Fibroblast of skin of left quadriceps (primary cell): Measurements from ENCODE around the gene SLC12A7.
"Not testable (repeated sequence)": the region's sequence is repeated elsewhere in the genome, so short reads cannot be mapped to it uniquely, and the experiment has no call there.

Source experiments
- DNase-seq, 2 experiments: peaks; one replicate each; pipeline ENCODE4 v3.0.0-alpha.2; 2013; ENCODE audit warnings: low read depth in 2 of 2

Gene SLC12A7

DNA sequence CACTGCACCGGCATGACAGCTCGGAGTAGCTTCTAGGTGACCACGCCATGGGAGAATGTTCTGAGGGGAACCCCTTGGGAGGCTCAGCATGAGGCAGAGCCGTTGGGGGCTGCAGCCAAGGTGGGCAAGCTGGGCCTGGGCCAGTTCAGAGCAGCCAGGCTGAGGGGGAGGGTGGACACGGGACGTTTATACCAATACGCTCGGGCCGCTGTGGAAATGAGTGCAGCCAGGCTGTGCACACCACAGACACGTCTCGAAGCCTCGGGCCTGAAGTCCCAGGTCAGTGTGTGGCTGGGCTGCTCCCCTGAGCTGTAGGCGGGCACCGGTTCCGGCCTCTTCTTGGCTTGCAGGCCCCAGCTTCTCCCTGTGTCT, 28.9 kb upstream of the SLC12A7 start:
- no peak for DNase-seq

GRCh38 chr5:1140171-1140817, 28.4 kb upstream of the SLC12A7 start:
- no peak for DNase-seq

DNA sequence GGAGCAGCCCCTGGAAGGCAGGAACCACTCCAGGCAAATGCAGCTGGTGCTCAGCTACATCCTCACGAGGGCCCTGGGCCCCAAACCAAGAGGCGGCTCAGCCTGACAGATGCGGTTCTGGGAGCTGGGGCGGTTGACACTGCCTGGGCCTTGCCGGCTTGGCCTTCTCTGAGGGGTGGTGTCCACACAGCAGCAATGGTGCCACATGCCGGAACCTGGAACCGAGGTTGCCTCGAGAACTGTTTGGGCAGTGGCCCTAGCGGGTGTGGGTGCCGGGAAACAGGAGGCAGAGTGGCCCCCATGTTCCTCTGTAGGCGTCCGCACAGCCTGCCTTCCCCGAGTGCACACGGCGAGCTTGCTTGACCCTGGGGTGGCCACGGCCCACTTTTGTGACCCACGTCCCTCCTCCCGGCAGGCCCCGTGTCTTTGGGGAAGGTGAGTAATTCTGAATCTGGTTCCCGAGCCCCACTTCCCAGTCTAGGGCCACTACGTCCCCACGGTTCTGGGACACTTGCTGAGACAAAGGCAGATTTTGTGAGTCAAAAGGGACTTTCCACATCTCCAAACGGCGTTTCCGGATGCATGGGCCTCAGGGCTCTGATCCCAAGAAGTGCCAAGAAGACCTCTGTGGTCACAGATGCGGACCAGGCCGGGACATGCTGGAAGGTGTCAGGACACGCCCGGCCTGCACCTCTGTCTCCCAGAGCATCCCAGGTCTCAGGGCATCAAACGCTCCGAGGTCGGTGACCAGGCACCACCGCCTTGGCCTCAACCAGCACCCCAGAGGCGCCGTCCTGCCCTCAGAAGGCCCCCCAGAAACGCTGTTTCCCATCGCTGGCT, 27.7 kb upstream of the SLC12A7 start:
- no peak for DNase-seq

DNA sequence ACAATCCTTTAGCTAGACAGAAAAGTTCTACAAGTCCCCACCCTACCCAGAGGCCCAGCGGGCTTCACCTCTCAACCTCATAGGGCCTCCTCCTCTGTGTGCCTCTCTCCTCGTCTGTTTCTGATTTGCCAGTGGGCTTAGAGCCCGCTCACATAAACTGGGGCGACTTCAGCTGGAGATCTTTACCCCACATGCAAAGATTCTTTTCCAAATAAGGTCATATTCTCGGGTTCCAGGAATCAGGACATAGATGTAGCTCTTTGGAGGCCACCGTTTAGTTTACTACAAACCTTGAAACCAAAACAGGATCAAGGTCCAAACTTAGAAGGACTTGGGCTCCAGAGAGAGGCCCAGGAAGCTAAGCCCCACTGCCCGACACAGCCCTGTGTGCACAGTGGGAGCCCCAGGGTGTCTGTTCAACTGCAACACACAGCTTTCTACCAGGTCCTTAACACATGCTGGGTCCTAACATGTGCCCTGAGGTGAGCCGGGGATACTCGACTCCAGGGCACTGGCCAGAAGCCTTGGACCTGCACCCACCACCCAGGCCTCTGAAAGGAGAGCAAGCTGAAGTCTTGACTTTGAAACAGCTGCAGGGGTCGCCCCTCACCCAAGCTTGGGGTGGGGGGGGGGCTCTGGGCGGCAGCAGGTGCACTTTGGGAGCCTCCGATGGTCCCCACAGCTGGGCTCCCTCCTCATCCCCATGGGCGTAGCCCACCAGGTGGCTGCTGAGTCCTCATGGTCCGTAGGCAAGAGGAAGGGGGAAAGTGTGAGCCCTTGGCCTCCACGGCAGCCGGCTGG, 26.8 kb upstream of the SLC12A7 start:
- DNase-seq: no peak

DNA sequence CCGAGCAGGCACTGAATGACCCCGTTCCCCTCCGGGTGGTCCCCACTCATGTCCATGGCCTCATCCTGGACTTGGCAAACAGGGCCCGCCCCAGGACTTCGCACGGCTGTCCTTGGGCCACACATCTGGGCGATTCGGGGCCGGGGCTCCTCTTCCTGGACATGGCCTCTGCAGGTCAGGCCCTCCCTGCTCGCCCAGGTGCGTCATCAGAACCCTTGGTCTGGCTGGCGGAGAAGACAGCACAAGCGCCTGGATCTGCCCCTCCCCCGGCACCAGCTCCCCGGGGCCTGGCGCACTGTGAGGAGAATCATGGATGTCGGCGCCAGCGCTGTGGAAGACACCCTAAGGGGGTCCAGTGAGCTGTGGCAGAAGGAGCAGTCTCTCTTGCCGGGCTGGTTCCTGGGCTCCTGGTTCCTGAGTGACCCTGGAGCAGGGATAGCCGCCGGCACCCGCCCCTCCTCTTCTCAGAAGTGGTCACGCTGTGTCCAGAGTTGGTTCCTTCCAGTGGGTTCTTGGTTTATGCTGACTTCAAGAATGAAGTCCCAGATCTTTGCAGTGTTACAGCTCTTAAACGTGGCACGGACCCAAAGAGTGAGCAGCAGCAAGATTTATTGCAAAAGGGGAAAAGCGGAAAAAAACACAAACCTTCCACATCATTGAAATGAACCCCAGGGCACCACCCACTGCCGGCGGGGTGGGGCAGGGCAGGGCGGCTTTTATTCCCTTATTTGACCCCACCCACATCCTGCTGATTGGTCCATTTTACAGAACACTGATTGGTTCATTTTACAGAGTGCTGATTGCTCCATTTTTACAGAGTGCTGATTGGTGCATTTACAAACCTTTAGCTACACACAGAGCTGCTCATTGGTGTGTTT, 25.9 kb upstream of the SLC12A7 start:
- DNase-seq: no peak

DNA sequence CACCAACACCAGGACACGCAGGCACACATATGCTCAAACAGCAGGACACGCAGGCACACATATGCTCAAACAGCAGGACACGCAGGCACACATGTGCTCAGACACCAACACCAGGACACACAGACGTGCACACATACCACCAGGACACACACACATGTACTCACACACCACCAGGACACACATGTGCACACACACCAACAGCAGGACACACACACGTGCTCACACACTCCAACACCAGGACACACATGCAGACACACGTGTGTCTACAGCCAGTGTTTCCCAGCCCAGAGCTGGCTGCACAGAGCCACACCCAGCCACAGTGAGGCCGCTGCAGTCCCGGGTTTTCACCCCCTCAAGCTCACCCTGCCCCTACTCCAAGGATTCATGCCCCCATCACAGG, 25.0 kb upstream of the SLC12A7 start:
- DNase-seq: no peak

GRCh38 chr5:1135696-1136525, 24.0 kb upstream of the SLC12A7 start:
- no peak for DNase-seq

GRCh38 chr5:1134478-1134877, 22.6 kb upstream of the SLC12A7 start:
- no peak for DNase-seq

- no peak for DNase-seq
Observed at GRCh38 chr5:1133510-1134201, 21.8 kb upstream of the SLC12A7 start.

DNA sequence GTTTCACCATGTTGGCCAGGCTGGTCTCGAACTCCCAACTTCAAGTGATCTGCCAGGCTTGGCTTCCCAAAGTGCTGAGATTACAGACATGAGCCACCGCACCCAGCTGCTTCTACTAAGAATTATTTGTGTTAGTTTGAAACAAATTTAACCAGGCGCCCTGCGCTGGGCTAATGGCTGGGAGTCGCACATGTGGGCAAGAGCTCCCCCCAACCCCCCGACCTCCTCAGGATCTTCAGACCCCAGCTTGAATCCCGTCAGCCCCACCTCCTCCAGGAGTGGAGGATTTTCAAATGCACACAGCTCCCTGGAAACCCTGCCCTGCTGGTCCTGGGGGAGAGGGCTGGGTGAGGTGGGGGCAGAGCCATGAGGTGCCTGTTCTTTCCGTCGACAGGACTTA, 21.2 kb upstream of the SLC12A7 start:
- DNase-seq: no peak

DNA sequence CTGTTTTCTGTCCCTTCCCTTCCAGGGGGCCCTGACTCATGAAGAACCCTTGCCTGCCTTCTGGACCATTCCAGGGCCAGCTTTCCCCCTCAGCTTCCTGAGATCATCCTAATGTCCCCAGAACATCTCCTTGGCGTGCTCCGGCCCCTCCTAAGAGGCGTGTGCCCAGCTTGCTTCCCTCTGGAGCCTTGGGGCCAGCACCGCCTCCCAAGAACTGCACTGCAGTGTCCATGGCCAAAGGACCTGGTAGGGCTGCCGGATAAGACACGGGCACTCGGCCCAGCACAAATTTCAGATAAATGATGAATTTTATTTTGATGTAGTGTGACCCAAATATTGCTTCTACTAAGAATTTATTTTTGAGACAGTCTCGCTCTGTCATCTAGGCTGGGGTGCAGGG, 20.7 kb upstream of the SLC12A7 start:
- no peak for DNase-seq

GRCh38 chr5:1131726-1132125, 19.9 kb upstream of the SLC12A7 start:
- no peak for DNase-seq

GRCh38 chr5:1131191-1131621, 19.3 kb upstream of the SLC12A7 start:
- no peak for DNase-seq

- no peak for DNase-seq
Observed at GRCh38 chr5:1130218-1130946, 18.5 kb upstream of the SLC12A7 start.

GRCh38 chr5:1129711-1130055, 17.8 kb upstream of the SLC12A7 start:
- no peak for DNase-seq

- DNase-seq: no peak
Observed at GRCh38 chr5:1128977-1129710, 17.3 kb upstream of the SLC12A7 start.

DNA sequence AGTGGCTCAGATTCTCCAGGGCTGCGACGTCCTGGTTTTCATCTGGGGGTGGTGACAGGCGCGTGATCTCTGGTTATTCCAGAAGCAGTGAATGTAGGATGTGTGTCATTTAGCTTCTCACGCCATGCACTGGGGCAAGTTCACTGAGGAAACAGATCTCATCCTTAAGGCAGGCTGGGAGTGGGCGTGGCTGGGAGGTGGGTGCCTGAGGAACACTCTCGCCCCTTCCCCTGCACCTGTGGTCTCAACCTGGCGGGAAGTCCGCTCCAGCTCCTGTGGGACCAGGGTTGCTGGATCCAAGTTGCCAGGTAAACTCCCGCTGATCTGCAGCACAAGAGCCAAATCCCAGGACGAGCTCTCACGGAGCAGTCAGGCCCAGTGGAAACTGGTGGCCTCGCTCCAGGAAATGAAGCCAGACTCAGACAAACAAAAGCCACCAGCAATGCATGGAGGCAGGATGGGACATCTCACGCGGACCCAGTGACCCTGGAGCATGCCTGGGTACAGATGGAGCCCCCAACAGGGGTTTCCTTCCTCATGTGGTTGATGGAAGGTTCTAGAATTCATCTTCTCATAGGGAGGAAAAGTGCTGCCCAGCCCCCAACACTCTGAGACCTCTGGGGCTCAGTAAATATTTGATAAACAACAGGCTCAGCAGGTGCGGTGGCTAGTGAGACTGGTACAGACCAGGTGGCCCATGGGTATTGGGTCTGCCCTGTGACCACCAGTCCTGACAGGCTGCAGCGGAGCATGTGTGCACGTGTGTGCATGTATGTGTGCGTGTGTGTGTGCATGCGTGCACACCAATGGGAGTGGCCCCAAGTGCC, 16.3 kb upstream of the SLC12A7 start:
- no peak for DNase-seq

DNA sequence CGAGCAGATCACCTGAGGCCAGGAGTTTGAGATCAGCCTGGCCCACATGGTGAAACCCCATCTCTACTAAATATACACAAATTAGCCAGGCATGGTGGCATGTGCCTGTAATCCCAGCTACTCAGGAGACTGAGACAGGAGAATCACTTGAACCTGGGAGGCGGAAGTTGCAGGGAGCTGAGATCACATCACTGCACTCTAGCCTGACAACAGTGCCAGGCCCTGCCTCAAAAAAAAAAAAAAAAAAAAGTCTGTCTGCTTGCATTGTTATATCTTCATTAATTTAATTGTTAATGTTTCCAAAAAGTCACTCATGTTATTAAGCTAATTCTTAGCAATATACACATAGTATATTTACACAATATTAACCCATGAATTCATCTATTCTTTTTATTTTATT, 13.8 kb upstream of the SLC12A7 start:
- not testable (repeated sequence) for DNase-seq
